HG03378 (cell line): Measurements from ENCODE around the gene SOCS4.
"Not testable (repeated sequence)": the region's sequence is repeated elsewhere in the genome, so short reads cannot be mapped to it uniquely, and the experiment has no call there.

ENCODE experiments used
- ATAC-seq: cut with Tn5 transposase; IDR thresholded peaks from one replicate; pipeline ENCODE4 v1.9.1; 2021; ENCODE audit warnings: mild to moderate bottlenecking, moderate library complexity; ENCODE audit not compliant: unreplicated experiment

SOCS4 gene, protein sequence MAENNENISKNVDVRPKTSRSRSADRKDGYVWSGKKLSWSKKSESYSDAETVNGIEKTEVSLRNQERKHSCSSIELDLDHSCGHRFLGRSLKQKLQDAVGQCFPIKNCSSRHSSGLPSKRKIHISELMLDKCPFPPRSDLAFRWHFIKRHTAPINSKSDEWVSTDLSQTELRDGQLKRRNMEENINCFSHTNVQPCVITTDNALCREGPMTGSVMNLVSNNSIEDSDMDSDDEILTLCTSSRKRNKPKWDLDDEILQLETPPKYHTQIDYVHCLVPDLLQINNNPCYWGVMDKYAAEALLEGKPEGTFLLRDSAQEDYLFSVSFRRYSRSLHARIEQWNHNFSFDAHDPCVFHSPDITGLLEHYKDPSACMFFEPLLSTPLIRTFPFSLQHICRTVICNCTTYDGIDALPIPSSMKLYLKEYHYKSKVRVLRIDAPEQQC

GRCh38 chr14:55026793-55027561 lies at the start of gene SOCS4, which contains the start of gene WDHD1:
Gene SOCS4, plus strand, starts transcription at chr14:55027236. Its CDS starts 15,806 bp downstream, at chr14:55043042.
Gene WDHD1, minus strand, starts transcription at chr14:55027099. Its CDS starts 312 bp downstream, at chr14:55026787.
- ATAC-seq = peak; percentile 82

GRCh38 chr14:54979039-54979438 lies 48.0 kb upstream of the SOCS4 start:
- ATAC-seq = no peak

DNA sequence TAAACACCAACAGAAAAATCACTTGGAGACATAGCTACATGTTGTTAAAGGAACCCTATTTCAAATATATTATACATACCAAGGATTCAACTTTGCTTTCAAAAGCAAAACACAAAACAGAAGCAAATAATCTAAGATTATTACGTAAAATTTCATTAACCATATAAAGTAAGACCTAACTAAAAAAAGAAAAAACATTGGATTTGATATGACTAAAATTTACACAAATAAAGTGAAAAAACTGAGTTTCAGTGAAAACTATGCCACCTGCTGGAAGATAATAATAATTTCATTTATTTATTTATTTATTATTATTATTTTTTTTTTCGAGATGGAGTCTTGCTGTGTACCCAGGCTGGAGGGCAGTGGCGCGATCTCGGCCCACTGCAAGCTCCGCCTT lies 45.3 kb upstream of the SOCS4 start:
- no peak for ATAC-seq

- ATAC-seq = no peak
Observed at GRCh38 chr14:54985156-54985555, 41.9 kb upstream of the SOCS4 start.

- no peak for ATAC-seq
Observed at GRCh38 chr14:55000381-55000780, 26.7 kb upstream of the SOCS4 start.

GRCh38 chr14:55005071-55005470 lies 22.0 kb upstream of the SOCS4 start:
- no peak for ATAC-seq

GRCh38 chr14:55015006-55015405 lies 12.0 kb upstream of the SOCS4 start:
- ATAC-seq = no peak

GRCh38 chr14:55019968-55020554 lies 7.0 kb upstream of the SOCS4 start:
- no peak for ATAC-seq

DNA sequence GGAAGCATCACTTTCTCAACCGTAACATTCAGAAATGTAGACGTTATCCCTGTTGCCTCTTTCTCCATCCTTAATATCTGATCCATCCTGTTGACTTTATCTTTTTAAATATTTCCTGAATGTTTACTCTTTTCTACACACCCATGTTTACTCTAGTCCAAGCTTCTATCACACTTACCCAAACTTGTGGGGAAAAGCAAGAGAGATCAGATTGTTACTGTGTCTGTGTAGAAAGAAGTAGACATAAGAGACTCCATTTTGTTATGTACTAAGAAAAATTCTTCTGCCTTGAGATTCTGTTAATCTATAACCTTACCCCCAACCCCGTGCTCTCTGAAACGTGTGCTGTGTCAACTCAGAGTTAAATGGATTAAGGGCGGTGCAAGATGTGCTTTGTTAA lies 2.7 kb upstream of the SOCS4 start:
- ATAC-seq = not testable (repeated sequence)

GRCh38 chr14:55025948-55026347 lies 1.1 kb upstream of the SOCS4 start:
- no peak for ATAC-seq

DNA sequence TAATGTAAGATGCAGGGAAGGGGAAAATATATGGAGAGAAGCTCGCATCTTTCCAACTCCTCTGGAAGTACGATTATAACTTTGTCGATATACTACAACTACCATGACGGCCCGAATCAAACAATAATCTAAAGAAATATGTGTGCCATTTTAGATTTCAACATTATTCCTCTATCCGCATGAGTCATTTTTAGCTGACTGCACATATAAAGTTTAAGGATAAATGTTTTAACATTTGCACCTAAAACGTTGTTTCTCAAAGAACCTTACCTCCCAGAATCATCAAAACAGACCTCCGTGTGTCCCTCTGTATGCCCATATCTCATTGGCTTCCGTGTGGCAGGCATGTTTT lies 619 bp upstream of the SOCS4 start:
- ATAC-seq = no peak

DNA sequence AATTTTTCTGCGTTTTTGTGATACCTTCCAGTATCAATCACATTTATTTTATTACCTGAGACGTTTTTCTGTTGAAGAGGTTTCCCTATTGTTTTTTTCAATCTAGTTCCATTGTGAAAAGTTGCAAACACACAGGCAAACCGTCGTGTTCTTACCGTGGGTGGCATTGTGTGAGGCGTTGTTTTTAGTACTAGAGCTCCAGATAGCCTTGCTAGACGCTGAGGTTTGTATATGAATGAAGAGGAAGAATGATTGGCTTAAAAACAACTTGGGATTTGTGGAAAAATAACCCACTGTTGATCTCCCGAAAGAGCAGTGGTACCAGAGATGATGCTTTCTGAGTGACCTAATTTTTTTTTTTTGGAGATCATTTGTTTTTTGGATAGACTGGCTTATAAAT lies 1.0 kb downstream of the SOCS4 start:
- ATAC-seq = no peak

GRCh38 chr14:55028476-55028875 lies 1.4 kb downstream of the SOCS4 start:
- no peak for ATAC-seq

DNA sequence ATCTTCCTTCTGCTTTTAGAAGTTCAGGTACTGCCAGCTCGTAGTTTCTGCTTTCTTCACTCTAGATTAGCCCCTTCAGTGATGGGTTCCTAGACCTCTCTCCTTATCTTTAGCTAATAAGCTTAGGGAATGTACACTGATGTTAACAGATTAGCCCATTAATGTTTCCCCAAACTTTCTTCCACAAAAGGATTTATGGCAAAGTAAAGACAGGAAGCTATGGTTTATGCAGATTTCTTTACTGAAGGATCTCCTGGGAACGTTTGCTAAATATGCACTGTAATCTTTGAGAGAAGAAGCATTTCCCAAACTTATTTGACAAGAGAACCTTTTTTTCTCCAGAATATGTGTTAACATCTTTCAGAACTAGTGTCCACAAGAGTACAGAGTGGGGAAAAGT lies 4.2 kb downstream of the SOCS4 start:
- ATAC-seq = no peak

GRCh38 chr14:55037995-55038394 lies 11.0 kb downstream of the SOCS4 start:
- not testable (repeated sequence) for ATAC-seq

DNA sequence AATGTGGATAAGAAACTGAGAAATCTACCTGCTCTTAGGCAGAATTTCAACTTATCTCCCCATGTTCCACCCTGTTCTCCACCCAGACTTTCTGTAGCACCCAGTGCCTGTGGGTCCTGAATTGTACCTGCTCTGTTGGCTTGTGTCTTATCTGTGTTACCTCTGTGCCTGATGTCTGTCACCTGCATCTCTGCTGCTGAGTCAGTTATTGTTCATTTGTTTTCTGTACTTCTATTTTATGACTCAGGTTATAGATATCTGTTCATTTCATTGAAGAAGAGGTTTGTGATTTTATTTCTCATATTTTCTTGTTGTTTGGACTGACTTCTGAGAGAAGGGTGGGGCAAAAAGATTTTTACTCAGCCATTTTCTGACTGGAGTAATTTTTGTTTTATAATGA lies 11.7 kb downstream of the SOCS4 start:
- ATAC-seq = no peak

GRCh38 chr14:55043528-55043927 lies 16.5 kb downstream of the SOCS4 start:
- ATAC-seq = no peak

GRCh38 chr14:55045087-55045486 lies 18.1 kb downstream of the SOCS4 start:
- ATAC-seq = peak; percentile 51

DNA sequence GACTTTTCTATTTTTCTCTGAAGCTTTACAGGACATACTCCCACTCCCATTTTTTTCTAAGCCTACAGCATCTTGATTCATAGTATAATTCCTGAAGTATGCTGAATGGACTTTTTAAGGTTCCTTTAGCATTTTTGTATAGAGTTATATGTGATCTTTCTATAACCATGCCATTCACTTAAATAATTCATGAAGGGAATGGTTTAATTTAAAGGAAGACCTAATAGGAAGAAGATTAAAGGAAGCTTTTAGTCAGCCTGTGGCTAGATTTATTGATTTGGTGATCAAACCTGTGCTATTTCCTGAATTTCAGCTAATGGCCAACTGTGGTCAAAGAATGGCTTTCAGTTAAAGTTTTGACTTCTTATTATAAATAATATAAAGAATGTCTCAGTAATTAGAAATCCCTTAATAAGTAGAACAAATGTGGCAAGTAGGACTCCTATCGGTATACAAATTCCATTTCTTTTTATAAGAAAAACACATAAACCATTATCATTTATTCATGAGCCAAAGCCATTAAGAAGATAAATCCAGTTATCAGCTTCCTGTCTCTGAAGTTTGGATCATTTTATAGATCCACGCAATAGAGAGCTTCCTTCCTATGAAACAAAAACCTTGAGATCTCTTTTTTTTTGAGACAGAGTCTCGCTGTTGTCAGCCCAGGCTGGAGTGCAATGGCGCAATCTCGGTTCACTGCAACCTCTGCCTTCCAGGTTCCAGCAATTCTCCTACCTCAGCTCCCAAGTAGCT lies 20.4 kb downstream of the SOCS4 start:
- ATAC-seq = no peak

GRCh38 chr14:55048900-55049436 lies 21.9 kb downstream of the SOCS4 start:
- no peak for ATAC-seq

- ATAC-seq = peak; percentile 44
Observed at GRCh38 chr14:55051165-55051422, 24.1 kb downstream of the SOCS4 start.
